GM10248 (cell line): ENCODE data around the gene TBXT.

Experiments
- CTCF ChIA-PET: fragments of 300-600 bp; sonication (Branson Sonifier 250); formaldehyde crosslinking; extraction: SDS; loops from one replicate; lab custom pipeline; 2021; ENCODE audit warnings: antibody characterized with exemption; lab: Yijun Ruan, JAX
- POLR2A ChIA-PET: fragments of 350-650 bp; sonication (Branson Sonifier 250); formaldehyde crosslinking; extraction: SDS; loops from one replicate; lab custom pipeline; 2020; ENCODE audit warnings: antibody characterized with exemption; lab: Yijun Ruan, JAX
- DNase-seq: peaks from one replicate; pipeline ENCODE4 v3.0.0; 2012; ENCODE audit errors: extremely low spot score
- TF ChIP-seq, protein P1 (sequence below): IDR thresholded peaks from 2 replicates; pipeline ENCODE4 v1.5.1; 2012; ENCODE audit warnings: mild to moderate bottlenecking, low read depth; ENCODE audit errors: extremely low read depth, missing control alignments, control extremely low read depth

Gene TBXT, protein sequence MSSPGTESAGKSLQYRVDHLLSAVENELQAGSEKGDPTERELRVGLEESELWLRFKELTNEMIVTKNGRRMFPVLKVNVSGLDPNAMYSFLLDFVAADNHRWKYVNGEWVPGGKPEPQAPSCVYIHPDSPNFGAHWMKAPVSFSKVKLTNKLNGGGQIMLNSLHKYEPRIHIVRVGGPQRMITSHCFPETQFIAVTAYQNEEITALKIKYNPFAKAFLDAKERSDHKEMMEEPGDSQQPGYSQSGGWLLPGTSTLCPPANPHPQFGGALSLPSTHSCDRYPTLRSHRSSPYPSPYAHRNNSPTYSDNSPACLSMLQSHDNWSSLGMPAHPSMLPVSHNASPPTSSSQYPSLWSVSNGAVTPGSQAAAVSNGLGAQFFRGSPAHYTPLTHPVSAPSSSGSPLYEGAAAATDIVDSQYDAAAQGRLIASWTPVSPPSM

DNA sequence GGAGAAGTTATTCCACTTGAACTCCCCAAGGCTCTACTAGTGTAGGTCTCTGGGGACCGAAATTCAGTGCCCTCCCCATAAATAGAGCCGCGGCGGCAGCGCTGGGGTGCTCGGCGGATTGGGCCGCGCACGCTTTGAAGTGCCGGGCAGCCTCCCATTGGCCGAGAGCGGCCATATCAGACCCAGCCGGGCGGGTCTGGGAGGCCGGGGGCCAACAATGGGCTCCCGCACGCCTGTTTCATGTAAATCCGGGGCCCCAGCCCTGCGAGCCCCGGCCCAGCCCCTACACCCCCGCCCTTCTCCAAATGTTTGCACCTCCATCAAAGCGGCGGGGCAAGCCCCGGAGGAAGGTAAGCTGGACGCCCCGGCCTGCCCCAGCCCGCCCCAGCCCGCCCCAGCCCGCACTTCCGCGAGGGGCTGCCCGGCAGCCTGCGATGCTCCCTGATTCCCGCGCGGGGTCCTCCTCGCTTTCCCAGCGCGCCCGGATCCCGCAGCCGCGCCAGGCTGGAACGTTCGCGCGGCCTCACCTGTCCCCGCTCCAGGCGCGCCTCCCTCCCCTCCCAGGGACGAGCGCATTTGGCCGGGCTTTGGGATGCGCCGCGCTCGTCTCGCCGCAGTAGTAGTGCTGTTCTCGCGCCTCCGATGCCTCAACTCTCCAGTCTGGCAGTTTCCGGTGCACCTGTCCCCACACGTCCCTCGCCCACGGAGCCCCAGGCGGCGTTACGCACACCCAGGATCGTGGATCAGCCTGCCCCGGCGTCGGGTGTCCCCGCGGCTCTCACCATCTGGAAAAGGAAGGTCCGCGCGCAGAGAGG is at the start of gene TBXT:
Gene TBXT (minus strand): TSS at position 51 of the 815 bp plus-strand sequence. CDS start 260 bp downstream, outside the sequence.
- TF ChIP-seq, protein P1, sequence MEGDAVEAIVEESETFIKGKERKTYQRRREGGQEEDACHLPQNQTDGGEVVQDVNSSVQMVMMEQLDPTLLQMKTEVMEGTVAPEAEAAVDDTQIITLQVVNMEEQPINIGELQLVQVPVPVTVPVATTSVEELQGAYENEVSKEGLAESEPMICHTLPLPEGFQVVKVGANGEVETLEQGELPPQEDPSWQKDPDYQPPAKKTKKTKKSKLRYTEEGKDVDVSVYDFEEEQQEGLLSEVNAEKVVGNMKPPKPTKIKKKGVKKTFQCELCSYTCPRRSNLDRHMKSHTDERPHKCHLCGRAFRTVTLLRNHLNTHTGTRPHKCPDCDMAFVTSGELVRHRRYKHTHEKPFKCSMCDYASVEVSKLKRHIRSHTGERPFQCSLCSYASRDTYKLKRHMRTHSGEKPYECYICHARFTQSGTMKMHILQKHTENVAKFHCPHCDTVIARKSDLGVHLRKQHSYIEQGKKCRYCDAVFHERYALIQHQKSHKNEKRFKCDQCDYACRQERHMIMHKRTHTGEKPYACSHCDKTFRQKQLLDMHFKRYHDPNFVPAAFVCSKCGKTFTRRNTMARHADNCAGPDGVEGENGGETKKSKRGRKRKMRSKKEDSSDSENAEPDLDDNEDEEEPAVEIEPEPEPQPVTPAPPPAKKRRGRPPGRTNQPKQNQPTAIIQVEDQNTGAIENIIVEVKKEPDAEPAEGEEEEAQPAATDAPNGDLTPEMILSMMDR = no peak
- CTCF ChIA-PET = no interaction called here
- POLR2A ChIA-PET = no interaction called here
- no peak for DNase-seq

DNA sequence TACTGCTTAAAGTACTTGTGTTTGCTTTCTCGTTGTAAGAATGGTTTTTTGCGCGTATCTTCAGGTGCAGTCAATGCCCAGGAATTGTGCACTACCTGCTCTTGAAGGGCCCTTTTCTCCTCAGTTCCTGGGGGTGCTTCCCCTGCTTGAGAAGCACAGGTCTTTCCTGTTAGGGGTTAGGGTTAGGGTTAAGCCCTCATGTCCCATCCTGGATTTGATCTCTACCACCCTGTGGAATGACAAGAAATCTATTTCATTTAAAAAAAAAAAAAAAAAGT is 39.6 kb upstream of the TBXT start:
- no peak for DNase-seq
- CTCF ChIA-PET = interaction anchor here (1.6 kb wide), 1 partner anchor 12 kb away, joined by 4 read pairs; no protein-coding TSS in a partner anchor
- TF ChIP-seq, protein P1 = no peak
- POLR2A ChIA-PET = no interaction called here

DNA sequence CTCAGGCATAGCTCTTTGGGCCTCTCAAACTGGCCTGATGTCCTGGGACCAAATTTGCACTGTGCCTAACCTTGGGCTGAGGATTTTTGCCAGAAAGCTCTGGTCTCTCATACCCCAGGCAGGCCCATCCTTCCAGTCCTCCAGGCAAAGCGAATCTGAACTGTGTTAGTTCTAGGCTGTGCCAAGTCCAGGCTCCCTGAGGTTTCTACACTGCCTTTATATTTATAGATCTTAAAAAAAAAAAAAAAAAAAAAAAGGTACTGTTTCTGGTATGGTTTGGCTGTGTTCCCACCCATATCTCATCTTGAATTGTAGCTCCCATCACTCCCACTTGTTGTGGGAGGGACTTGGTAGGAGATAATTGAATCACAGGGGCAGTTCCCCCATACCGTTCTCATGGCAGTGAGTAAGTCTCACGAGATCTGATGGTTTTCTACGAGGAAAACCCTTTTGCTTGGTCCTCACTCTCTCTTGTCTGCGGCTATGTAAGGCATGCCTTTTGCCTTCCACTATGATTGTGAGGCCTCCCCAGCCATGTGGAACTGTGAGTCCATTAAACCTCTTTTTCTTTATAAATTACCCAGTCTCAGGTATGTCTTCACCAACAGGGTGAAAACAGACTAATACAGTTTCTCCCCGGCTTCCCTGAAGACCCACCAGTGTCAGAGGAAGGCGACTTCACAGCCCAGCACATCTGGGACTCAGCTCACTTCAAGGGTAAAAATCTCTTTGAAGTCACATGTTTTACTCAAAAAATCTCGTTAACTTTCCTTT is 39.0 kb upstream of the TBXT start:
- TF ChIP-seq, protein P1 = no peak
- ChIA-PET CTCF (interaction anchor here (1.6 kb wide), 1 partner anchor 12 kb away, joined by 4 read pairs; no protein-coding TSS in a partner anchor), POLR2A (no interaction called here)
- no peak for DNase-seq

DNA sequence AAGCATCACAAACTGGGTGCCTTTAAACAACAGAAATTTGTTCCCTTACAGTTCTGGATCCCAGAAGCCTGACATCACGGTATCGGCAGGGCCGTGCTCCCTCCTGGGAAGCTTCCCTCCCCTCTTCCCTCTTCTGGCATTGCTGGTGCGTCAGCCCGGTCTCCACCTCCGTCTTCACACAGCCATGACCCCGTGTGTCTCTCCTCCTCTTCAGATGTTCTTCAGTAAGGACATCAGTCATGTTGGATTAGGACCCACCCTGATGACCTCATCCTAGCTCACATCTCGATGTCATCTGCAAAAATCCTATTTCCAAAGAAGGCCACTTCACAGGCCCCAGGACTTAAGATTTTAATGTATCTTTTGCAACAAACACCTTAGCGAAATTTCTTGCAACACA is 38.4 kb upstream of the TBXT start:
- no peak for DNase-seq
- TF ChIP-seq, protein P1 = no peak
- POLR2A ChIA-PET = no interaction called here
- CTCF ChIA-PET = no interaction called here

DNA sequence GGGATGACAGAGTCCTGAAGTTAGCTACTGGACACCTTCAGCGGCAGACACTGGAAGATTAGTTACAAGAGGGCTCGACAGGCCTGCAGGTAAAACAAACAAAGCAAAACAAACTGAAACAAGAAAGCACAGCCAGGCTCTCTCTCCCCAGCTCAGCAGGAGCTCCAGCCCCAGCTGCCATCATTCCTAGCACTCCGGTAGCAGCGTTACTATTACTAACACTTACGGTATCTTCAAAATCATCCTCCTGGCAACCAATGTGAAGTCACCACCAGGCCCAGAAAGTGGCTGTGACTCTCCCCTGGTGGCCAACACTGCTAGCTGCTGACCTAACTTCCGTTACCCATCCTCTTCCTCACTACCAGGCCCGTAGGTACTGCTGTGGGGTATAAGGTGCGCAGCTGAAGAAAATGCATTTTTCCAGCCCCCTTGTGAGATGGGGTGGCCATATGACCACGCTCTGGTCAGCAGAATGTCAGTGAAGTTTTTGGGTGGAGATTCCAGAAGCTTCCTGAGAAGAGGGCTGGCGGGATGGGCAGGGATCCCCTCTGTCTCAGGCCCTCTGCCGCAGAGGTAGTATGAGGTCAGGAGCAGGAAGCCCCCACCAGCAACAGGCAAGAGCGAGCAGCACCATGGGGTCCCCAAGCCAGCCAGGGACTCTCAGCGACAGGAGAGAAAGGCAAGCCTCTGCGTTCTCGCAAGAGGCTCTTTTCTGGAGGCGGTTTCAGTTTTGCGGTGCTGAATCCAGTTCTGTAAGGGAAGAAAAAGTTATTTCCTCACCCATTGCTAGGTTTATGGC is 37.4 kb upstream of the TBXT start:
- POLR2A ChIA-PET = no interaction called here
- CTCF ChIA-PET = interaction anchor here (1.8 kb wide), 1 partner anchor 9 kb away, joined by 6 read pairs; no protein-coding TSS in a partner anchor
- no peak for DNase-seq
- TF ChIP-seq, protein P1 = no peak
